ENCODE measurements around the gene GFOD2. TPM values are rescaled to one million over a fixed set of nuclear protein-coding genes. Genes with fewer than 3 reads are reported as not detected.
A peak's percentile ranks its signal among the peaks of the same experiment; 100 is the strongest.

Gene GFOD2
- total and polyA plus RNA-seq, 9 donors = 8.3 to 15.9 (median 12.9) TPM

- DNase-seq = no peak
- Histone ChIP-seq H3K27me3 (no peaks in the 10 kb centered on the region), H3K27ac (no peak overlapping the region), H3K9me3 (no peaks in the 10 kb centered on the region), H3K4me1 (ENCODE audit: insufficient read depth) (peaks cover 12% of the 10 kb centered on the region), H3K4me3 (no peak overlapping the region), H3K36me3 (no peaks in the 10 kb centered on the region)
- TF ChIP-seq EP300 (IDR thresholded peaks at IDR 0.05) = no peak
- TF ChIP-seq POLR2A (IDR thresholded peaks at IDR 0.05) = no peak
- TF ChIP-seq CTCF (IDR thresholded peaks at IDR 0.05) = no peak
- intact Hi-C loops (cut with DNase I) = loop anchor here in 2 of 4 donors (5.0 to 10.0 kb wide), 3 partner anchors 128 to 348 kb away; partner anchors contain the start of genes CTRL (in 1 of the 2), DDX28 (in 1 of the 2), DUS2 (in 1 of the 2) and RANBP10 (in 1 of the 2)
- 85 to 89% (median 86%) methylated on average over 4 of the region's 4 CpGs for WGBS, 3 donors
Measured at GRCh38 chr16:67676516-67676915, 42.6 kb downstream of the GFOD2 start.

- TF ChIP-seq CTCF (IDR thresholded peaks at IDR 0.05) = no peak
- no peak for TF ChIP-seq EP300 (IDR thresholded peaks at IDR 0.05)
- no peak for TF ChIP-seq POLR2A (IDR thresholded peaks at IDR 0.05)
- H3K4me3 ChIP-seq = no peak overlapping the region
- 92 to 97% (median 96%) methylated on average over 7 of the region's 7 CpGs for WGBS, 3 donors
- H3K4me1 ChIP-seq (ENCODE audit: insufficient read depth) = peaks cover 12% of the 10 kb centered on the region
- no peaks in the 10 kb centered on the region for H3K9me3 ChIP-seq
- no peaks in the 10 kb centered on the region for H3K27me3 ChIP-seq
- DNase-seq = no peak
- intact Hi-C loops (cut with DNase I) = loop anchor here in 2 of 4 donors (5.0 to 10.0 kb wide), 3 partner anchors 129 to 349 kb away; partner anchors contain the start of genes CTRL (in 1 of the 2), DDX28 (in 1 of the 2), DUS2 (in 1 of the 2) and RANBP10 (in 1 of the 2)
- no peak overlapping the region for H3K27ac ChIP-seq
- no peaks in the 10 kb centered on the region for H3K36me3 ChIP-seq
Measured at GRCh38 chr16:67675999-67676398, 43.1 kb downstream of the GFOD2 start.

- Histone ChIP-seq H3K27me3 (no peaks in the 10 kb centered on the region), H3K9me3 (no peaks in the 10 kb centered on the region), H3K4me3 (no peak overlapping the region), H3K36me3 (no peaks in the 10 kb centered on the region), H3K27ac (no peak overlapping the region), H3K4me1 (ENCODE audit: insufficient read depth) (peaks cover 12% of the 10 kb centered on the region)
- peak in 1 of 5 donors; percentile 38 for DNase-seq
- TF ChIP-seq EP300 (IDR thresholded peaks at IDR 0.05) (no peak), CTCF (IDR thresholded peaks at IDR 0.05) (no peak), POLR2A (IDR thresholded peaks at IDR 0.05) (no peak)
- intact Hi-C loops (cut with DNase I) = loop anchor here in 2 of 4 donors (5.0 to 10.0 kb wide), 3 partner anchors 129 to 349 kb away; partner anchors contain the start of genes CTRL (in 1 of the 2), DDX28 (in 1 of the 2), DUS2 (in 1 of the 2) and RANBP10 (in 1 of the 2)
- 91 to 96% (median 93%) methylated on average over 16 to 17 of the region's 17 CpGs for WGBS, 3 donors
Measured at GRCh38 chr16:67675579-67675935, 43.6 kb downstream of the GFOD2 start.

GRCh38 chr16:67674851-67675578 lies 44.1 kb downstream of the GFOD2 start:
- Histone ChIP-seq H3K9me3 (no peaks in the 10 kb centered on the region), H3K4me1 (ENCODE audit: insufficient read depth) (peaks cover 12% of the 10 kb centered on the region), H3K4me3 (no peak overlapping the region), H3K27ac (peak overlapping the region in 1 of 2 donors; percentile 72), H3K27me3 (no peaks in the 10 kb centered on the region), H3K36me3 (no peaks in the 10 kb centered on the region)
- DNase-seq = peak in 1 of 5 donors; percentile 41
- 92 to 95% (median 92%) methylated on average over 28 of the region's 28 CpGs for WGBS, 3 donors
- intact Hi-C loops (cut with DNase I) = loop anchor here in 2 of 4 donors (5.0 to 10.0 kb wide), 3 partner anchors 130 to 350 kb away; partner anchors contain the start of genes CTRL (in 1 of the 2), DDX28 (in 1 of the 2), DUS2 (in 1 of the 2) and RANBP10 (in 1 of the 2)
- TF ChIP-seq EP300 (IDR thresholded peaks at IDR 0.05) = no peak
- no peak for TF ChIP-seq CTCF (IDR thresholded peaks at IDR 0.05)
- no peak for TF ChIP-seq POLR2A (IDR thresholded peaks at IDR 0.05)
